Activated gamma-delta T cell (primary cell): ENCODE measurements around the gene C1orf21.

Experiments used
- DNase-seq: peaks from one replicate; lab custom pipeline; 2025; lab: John Stamatoyannopoulos, UW

C1orf21 gene

GRCh38 chr1:184447651-184448185 is 60.9 kb downstream of the C1orf21 start:
- no peak for DNase-seq

- DNase-seq: no peak
Measured at GRCh38 chr1:184449916-184450315, 63.1 kb downstream of the C1orf21 start.

GRCh38 chr1:184455786-184456185 is 69.0 kb downstream of the C1orf21 start:
- DNase-seq: no peak

GRCh38 chr1:184456189-184456588 is 69.4 kb downstream of the C1orf21 start:
- no peak for DNase-seq

- no peak for DNase-seq
Measured at GRCh38 chr1:184457500-184457899, 70.7 kb downstream of the C1orf21 start.

- DNase-seq: no peak
Measured at GRCh38 chr1:184461321-184461720, 74.5 kb downstream of the C1orf21 start.

- no peak for DNase-seq
Measured at GRCh38 chr1:184462155-184462554, 75.3 kb downstream of the C1orf21 start.

- DNase-seq: no peak
Measured at GRCh38 chr1:184462990-184463389, 76.2 kb downstream of the C1orf21 start.

GRCh38 chr1:184463680-184464079 is 76.9 kb downstream of the C1orf21 start:
- no peak for DNase-seq

GRCh38 chr1:184464757-184465156 is 77.9 kb downstream of the C1orf21 start:
- no peak for DNase-seq

GRCh38 chr1:184465489-184466146 is 78.8 kb downstream of the C1orf21 start:
- no peak for DNase-seq

GRCh38 chr1:184467295-184467694 is 80.5 kb downstream of the C1orf21 start:
- no peak for DNase-seq

GRCh38 chr1:184469396-184469795 is 82.6 kb downstream of the C1orf21 start:
- DNase-seq: no peak

GRCh38 chr1:184471686-184472085 is 84.9 kb downstream of the C1orf21 start:
- no peak for DNase-seq

GRCh38 chr1:184472136-184472535 is 85.3 kb downstream of the C1orf21 start:
- no peak for DNase-seq

- no peak for DNase-seq
Measured at GRCh38 chr1:184473176-184473966, 86.5 kb downstream of the C1orf21 start.

- DNase-seq: no peak
Measured at GRCh38 chr1:184476187-184476586, 89.4 kb downstream of the C1orf21 start.

GRCh38 chr1:184479435-184480167 is 92.8 kb downstream of the C1orf21 start:
- DNase-seq: no peak

GRCh38 chr1:184480736-184481135 is 93.9 kb downstream of the C1orf21 start:
- no peak for DNase-seq

GRCh38 chr1:184482136-184482535 is 95.3 kb downstream of the C1orf21 start:
- no peak for DNase-seq

GRCh38 chr1:184483101-184483683 is 96.4 kb downstream of the C1orf21 start:
- no peak for DNase-seq
